HG02981 (cell line): ENCODE measurements around the gene ZNF346.
"Not testable (repeated sequence)": the region's sequence is repeated elsewhere in the genome, so short reads cannot be mapped to it uniquely, and the experiment has no call there.

Experiments
- ATAC-seq: cut with Tn5 transposase; IDR thresholded peaks from one replicate; pipeline ENCODE4 v1.9.1; 2021; ENCODE audit warnings: mild to moderate bottlenecking, moderate library complexity; ENCODE audit not compliant: unreplicated experiment

The ZNF346 gene

GRCh38 chr5:177022386-177023302 is at the start of gene ZNF346:
ZNF346 (plus strand) TSS chr5:177022696; CDS start chr5:177022739, 43 bp downstream.
- ATAC-seq, result peak; percentile 94

- ATAC-seq, result no peak
These were observed 42.8 kb upstream of the ZNF346 start for GRCh38 chr5:176979669-176980068.

GRCh38 chr5:176980818-176981217 is 41.7 kb upstream of the ZNF346 start:
- no peak for ATAC-seq

GRCh38 chr5:176983112-176983511 is 39.4 kb upstream of the ZNF346 start:
- not testable (repeated sequence) for ATAC-seq

- ATAC-seq, result not testable (repeated sequence)
These were observed 38.9 kb upstream of the ZNF346 start for GRCh38 chr5:176983593-176983992.

GRCh38 chr5:176984176-176984575 is 38.3 kb upstream of the ZNF346 start:
- ATAC-seq, result not testable (repeated sequence)

GRCh38 chr5:176985516-176985915 is 37.0 kb upstream of the ZNF346 start:
- ATAC-seq, result peak; percentile 56

- no peak for ATAC-seq
These were observed 36.2 kb upstream of the ZNF346 start for GRCh38 chr5:176986280-176986679.

- ATAC-seq, result no peak
These were observed 34.9 kb upstream of the ZNF346 start for GRCh38 chr5:176987583-176987982.

GRCh38 chr5:176993081-176993480 is 29.4 kb upstream of the ZNF346 start:
- ATAC-seq, result not testable (repeated sequence)

GRCh38 chr5:176994460-176995121 is 27.9 kb upstream of the ZNF346 start:
- ATAC-seq, result peak; percentile 68

GRCh38 chr5:176995122-176995490 is 27.4 kb upstream of the ZNF346 start:
- no peak for ATAC-seq

- ATAC-seq, result no peak
These were observed 26.4 kb upstream of the ZNF346 start for GRCh38 chr5:176995896-176996767.

- ATAC-seq, result no peak
These were observed 25.7 kb upstream of the ZNF346 start for GRCh38 chr5:176996780-176997179.

- ATAC-seq, result no peak
These were observed 23.7 kb upstream of the ZNF346 start for GRCh38 chr5:176998828-176999227.

GRCh38 chr5:176999526-176999925 is 23.0 kb upstream of the ZNF346 start:
- ATAC-seq, result not testable (repeated sequence)

- ATAC-seq, result no peak
These were observed 18.8 kb upstream of the ZNF346 start for GRCh38 chr5:177003649-177004048.

- ATAC-seq, result no peak
These were observed 17.5 kb upstream of the ZNF346 start for GRCh38 chr5:177004961-177005360.

GRCh38 chr5:177005619-177006264 is 16.8 kb upstream of the ZNF346 start:
- peak; percentile 44 for ATAC-seq

GRCh38 chr5:177006265-177006972 is 16.1 kb upstream of the ZNF346 start, which contains the start of gene UIMC1:
UIMC1 (minus strand) TSS chr5:177006779; CDS start chr5:176982615, 24,164 bp downstream.
- ATAC-seq, result peak; percentile 78
